RWPE2 (cell line): ENCODE measurements around the gene OBI1.

Experiments used
- ATAC-seq: fragments of 200-7000 bp; cut with Tn5 transposase; 3 replicates; pipeline ENCODE4 v1.9.1; 2021; ENCODE audit warnings: low read depth
- DNase-seq: peaks from one replicate; pipeline ENCODE4 v3.0.0-alpha.2; 2020; ENCODE audit warnings: low spot score
- H3K27ac ChIP-seq: fragments of 450-650 bp; 2 replicates; pipeline ENCODE4 v1.5.1; 2017; ENCODE audit warnings: mild to moderate bottlenecking; ENCODE audit not compliant: poor library complexity, severe bottlenecking
- H3K27me3 ChIP-seq: fragments of 250-450 bp; sonication (Bioruptor Pico); 2 replicates; pipeline ENCODE4 v1.5.1; 2021; ENCODE audit warnings: mild to moderate bottlenecking, moderate library complexity; ENCODE audit not compliant: insufficient read depth, poor library complexity, severe bottlenecking
- H3K36me3 ChIP-seq: fragments of 250-450 bp; sonication (Bioruptor Pico); 2 replicates; pipeline ENCODE4 v1.5.1; 2020; ENCODE audit warnings: low read depth, mild to moderate bottlenecking, moderate library complexity
- H3K4me1 ChIP-seq: fragments of 250-450 bp; sonication (Bioruptor Pico); 2 replicates; pipeline ENCODE4 v1.5.1; 2021; ENCODE audit warnings: mild to moderate bottlenecking, moderate library complexity; ENCODE audit not compliant: insufficient read depth, poor library complexity, severe bottlenecking
- H3K4me3 ChIP-seq: fragments of 250-450 bp; sonication (Bioruptor Pico); 2 replicates; pipeline ENCODE4 v1.5.1; 2021; ENCODE audit warnings: mild to moderate bottlenecking, moderate library complexity; ENCODE audit not compliant: severe bottlenecking
- H3K9me3 ChIP-seq: fragments of 250-450 bp; sonication (Bioruptor Pico); 2 replicates; pipeline ENCODE4 v1.5.1; 2021; ENCODE audit warnings: mild to moderate bottlenecking, moderate library complexity; ENCODE audit not compliant: severe bottlenecking
- CTCF ChIP-seq: fragments of 450-650 bp; IDR thresholded peaks from one replicate; pipeline ENCODE4 v1.5.1; 2017; ENCODE audit warnings: mild to moderate bottlenecking, moderate library complexity; ENCODE audit not compliant: poor library complexity, severe bottlenecking

OBI1 gene

GRCh38 chr13:78604782-78605611, 54.0 kb downstream of the OBI1 start:
- no peak overlapping the region for H3K27ac ChIP-seq
- H3K36me3 ChIP-seq: no peaks in the 10 kb centered on the region
- ATAC-seq (peak; percentile 57), DNase-seq (no peak)
- no peak for TF ChIP-seq CTCF
- no peaks in the 10 kb centered on the region for H3K9me3 ChIP-seq
- H3K27me3 ChIP-seq: peaks cover 96% of the 10 kb centered on the region
- H3K4me1 ChIP-seq: no peaks in the 10 kb centered on the region
- H3K4me3 ChIP-seq: no peak overlapping the region

GRCh38 chr13:78603240-78603957, 55.6 kb downstream of the OBI1 start, which contains the start of gene POU4F1:
POU4F1 (minus strand) TSS chr13:78603552; CDS start chr13:78603326, 226 bp downstream.
- no peak for TF ChIP-seq CTCF
- DNase-seq (no peak), ATAC-seq (peak; percentile 63)
- no peaks in the 10 kb centered on the region for H3K9me3 ChIP-seq
- no peak within 1 kb of the TSS for H3K27ac ChIP-seq
- H3K27me3 ChIP-seq: peaks cover 96% of the 10 kb centered on the region
- peak within 1 kb of the TSS; percentile 27 for H3K4me3 ChIP-seq
- H3K36me3 ChIP-seq: no peaks in the 10 kb centered on the region
- no peaks in the 10 kb centered on the region for H3K4me1 ChIP-seq

GRCh38 chr13:78602561-78603239, 56.3 kb downstream of the OBI1 start:
- TF ChIP-seq CTCF: no peak
- H3K4me1 ChIP-seq: no peaks in the 10 kb centered on the region
- H3K27ac ChIP-seq: no peak overlapping the region
- ATAC-seq: no peak
- H3K27me3 ChIP-seq: peaks cover 96% of the 10 kb centered on the region
- H3K9me3 ChIP-seq: no peaks in the 10 kb centered on the region
- DNase-seq: no peak
- no peaks in the 10 kb centered on the region for H3K36me3 ChIP-seq
- H3K4me3 ChIP-seq: no peak overlapping the region

- no peak for TF ChIP-seq CTCF
- DNase-seq (no peak), ATAC-seq (no peak)
- H3K27ac ChIP-seq: no peak overlapping the region
- no peak overlapping the region for H3K4me3 ChIP-seq
- H3K4me1 ChIP-seq: no peaks in the 10 kb centered on the region
- H3K36me3 ChIP-seq: no peaks in the 10 kb centered on the region
- H3K9me3 ChIP-seq: no peaks in the 10 kb centered on the region
- H3K27me3 ChIP-seq: peaks cover 96% of the 10 kb centered on the region
Measured at GRCh38 chr13:78601874-78602560, 56.9 kb downstream of the OBI1 start.
